Psoas muscle (tissue), 8 donors: ENCODE data around the gene MEIS1. TPM values are rescaled to one million over a fixed set of nuclear protein-coding genes. Genes with fewer than 3 reads are reported as not detected.

ENCODE experiments used
- ATAC-seq, 4 donors: fragments of 200-7000 bp; cut with Tn5 transposase; one replicate each; pipeline ENCODE4 v1.9.1; 2020; ENCODE audit warnings: moderate library complexity in 3 of 4, mild to moderate bottlenecking in 2 of 4
- DNase-seq, 2 donors: peaks; one replicate each; pipeline ENCODE4 v3.0.0-alpha.2; 2020
- H3K27ac ChIP-seq: fragments of 200-600 bp; one replicate; pipeline ENCODE4 v1.8.0; 2022
- H3K27me3 ChIP-seq, 3 donors: fragments of 200-600 bp in 1 of 3; one replicate each; pipeline versions ENCODE4 v1.6.1 to v1.8.0; 2013 to 2022; ENCODE audit warnings: low read length in 2 of 3, mild to moderate bottlenecking in 2 of 3, moderate library complexity in 1 of 3; ENCODE audit not compliant: insufficient read depth in 3 of 3
- H3K36me3 ChIP-seq, 2 donors: fragments of 200-600 bp in 1 of 2; one replicate each; pipeline versions ENCODE4 v1.6.1 to v1.8.0; 2013 to 2022; ENCODE audit warnings: low read depth in 1 of 2, mild to moderate bottlenecking in 1 of 2, moderate library complexity in 1 of 2; ENCODE audit not compliant: insufficient read depth in 1 of 2
- H3K4me1 ChIP-seq: fragments of 200-600 bp; one replicate; pipeline ENCODE4 v1.8.0; 2022
- H3K4me3 ChIP-seq: fragments of 200-600 bp; one replicate; pipeline ENCODE4 v1.8.0; 2022; ENCODE audit warnings: mild to moderate bottlenecking
- H3K9me3 ChIP-seq: fragments of 200-600 bp; one replicate; pipeline ENCODE4 v1.8.0; 2022
- CTCF ChIP-seq: fragments of 200-600 bp; IDR thresholded peaks from one replicate; pipeline ENCODE4 v1.8.0; 2022; ENCODE audit warnings: antibody characterized with exemption
- WGBS, 3 donors: extraction: QIAGEN DNeasy Blood & Tissue Kit; methylation state at CpG; one replicate each; pipeline versions ENCODE4 v1.1.6 to v1.1.7; 2013; 5-methylcytosine and 5-hydroxymethylcytosine counted together
- intact Hi-C, 2 donors: fragments of 100-400 bp; cut with DNase I; formaldehyde crosslinking; loops; one replicate each; pipeline versions ENCODE4 v1.11.0 to v1.14.2; 2022
- polyA plus RNA-seq, 3 donors: library from polyadenylated mRNA; stranded (reverse); fragments of 200-250 nt; gene quantifications; one replicate each; pipeline ENCODE4 v1.2.3, GENCODE V29; 2013
- total RNA-seq, 4 donors: library from RNA; stranded (reverse); fragmentation: NEBNext Ultra II Directional in 2 of 4; extraction: Animal tissue kit (Norgen Biotek cat#: 25700) in 2 of 4; gene quantifications; one replicate each; pipeline versions ENCODE4 v1.2.1 to v1.2.4, GENCODE V29; 2021 to 2023
- donor health status: healthy with polysubstance abuse.
- donor health status: DM: no; HTN: no; CAD: no; lungs with moderate emphysema.
- donor health status: Bipolar disorder and iron deficiency.
- donor health status: healthy.
- donor health status: DM: yes; HTN: yes; CAD: no.
- donor health status: DM: no; HTN: no; CAD: no.
- donor health status: DM: no; HTN: no; CAD: no.
- donor health status: DM: yes; HTN: yes; CAD: no.

The MEIS1 gene
- total and polyA plus RNA-seq, 7 donors: 0.77 to 6.8 (median 2.1) TPM

DNA sequence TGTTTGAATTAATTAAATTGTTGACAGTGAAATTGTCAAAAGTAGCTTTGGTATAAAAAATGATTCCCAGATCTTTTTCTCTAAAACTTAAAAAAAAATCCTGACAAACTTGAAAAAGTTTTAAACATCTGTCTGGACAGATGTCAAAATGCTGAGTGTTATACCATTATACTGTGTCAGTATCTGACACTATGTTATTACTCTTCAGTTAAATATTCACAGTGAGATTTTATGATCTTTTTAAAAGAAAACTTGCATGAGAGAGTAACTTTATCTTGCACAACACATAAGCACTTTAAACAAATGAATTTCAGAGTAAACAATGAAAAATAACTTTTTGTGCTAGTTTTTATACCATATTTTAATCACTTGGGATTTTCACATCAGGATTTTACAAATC, 167.4 kb downstream of the MEIS1 start:
- Histone ChIP-seq H3K27me3 (peaks cover 0 to 8% (median 0%) of the 10 kb centered on the region in 3 donors), H3K36me3 (no peaks in the 10 kb centered on the region), H3K27ac (no peak overlapping the region), H3K4me1 (no peaks in the 10 kb centered on the region), H3K4me3 (no peak overlapping the region), H3K9me3 (no peaks in the 10 kb centered on the region)
- TF ChIP-seq CTCF: no peak
- intact Hi-C loops: no loop called here
- ATAC-seq (no peak), DNase-seq (no peak)

DNA sequence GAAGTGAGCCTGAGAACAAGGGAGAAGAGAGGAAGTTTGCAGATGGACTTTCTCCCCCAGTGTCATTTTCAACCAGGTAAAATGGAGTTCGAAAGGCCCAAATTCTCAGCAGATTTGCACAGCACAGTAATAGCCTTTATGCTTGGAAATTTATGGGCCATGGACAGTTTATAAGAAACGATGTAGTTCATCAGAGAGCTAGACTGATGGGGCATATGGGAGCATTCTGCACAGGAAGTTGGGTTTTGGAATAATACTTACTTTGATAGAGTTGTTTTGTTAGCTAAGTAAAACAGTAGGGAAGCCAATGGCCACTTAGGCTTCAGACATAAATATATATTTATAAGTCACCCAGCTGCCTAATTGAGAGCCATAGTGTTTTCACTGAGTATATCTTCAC, 169.4 kb downstream of the MEIS1 start:
- Histone ChIP-seq H3K27me3 (peaks cover 0 to 1% (median 0%) of the 10 kb centered on the region in 3 donors), H3K36me3 (no peaks in the 10 kb centered on the region), H3K4me1 (no peaks in the 10 kb centered on the region), H3K9me3 (no peaks in the 10 kb centered on the region), H3K27ac (no peak overlapping the region), H3K4me3 (no peak overlapping the region)
- ATAC-seq (no peak), DNase-seq (no peak)
- 34 to 44% (median 37%) methylated on average over 2 of the region's 2 CpGs for WGBS, 3 donors
- intact Hi-C loops: no loop called here
- no peak for TF ChIP-seq CTCF

DNA sequence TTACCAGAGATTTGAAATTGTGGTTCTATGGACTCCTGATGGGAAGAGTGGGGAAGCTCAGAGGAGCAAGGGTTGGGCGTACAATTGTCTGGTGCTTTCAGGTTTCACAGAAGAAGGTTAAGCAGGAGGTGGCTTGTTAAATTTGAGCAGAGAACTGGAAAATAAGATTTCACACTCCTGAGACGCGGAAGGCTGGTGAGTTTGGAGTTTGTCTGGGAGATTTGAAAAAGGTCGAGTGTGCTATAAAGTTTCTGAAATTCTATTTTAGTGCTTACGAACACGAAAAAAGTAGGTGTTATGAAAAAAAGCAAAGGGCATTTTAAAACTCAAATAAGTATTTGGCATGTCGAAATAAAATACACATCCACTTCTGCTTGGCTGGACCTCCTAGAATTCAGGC, 170.1 kb downstream of the MEIS1 start:
- ATAC-seq (no peak), DNase-seq (no peak)
- intact Hi-C loops: no loop called here
- no peaks in the 10 kb centered on the region for H3K9me3 ChIP-seq
- no peaks in the 10 kb centered on the region for H3K27me3 ChIP-seq
- no peak overlapping the region for H3K27ac ChIP-seq
- TF ChIP-seq CTCF: no peak
- H3K4me1 ChIP-seq: no peaks in the 10 kb centered on the region
- 64 to 70% (median 67%) methylated on average over 7 of the region's 7 CpGs for WGBS, 3 donors
- H3K36me3 ChIP-seq: no peaks in the 10 kb centered on the region
- H3K4me3 ChIP-seq: no peak overlapping the region

DNA sequence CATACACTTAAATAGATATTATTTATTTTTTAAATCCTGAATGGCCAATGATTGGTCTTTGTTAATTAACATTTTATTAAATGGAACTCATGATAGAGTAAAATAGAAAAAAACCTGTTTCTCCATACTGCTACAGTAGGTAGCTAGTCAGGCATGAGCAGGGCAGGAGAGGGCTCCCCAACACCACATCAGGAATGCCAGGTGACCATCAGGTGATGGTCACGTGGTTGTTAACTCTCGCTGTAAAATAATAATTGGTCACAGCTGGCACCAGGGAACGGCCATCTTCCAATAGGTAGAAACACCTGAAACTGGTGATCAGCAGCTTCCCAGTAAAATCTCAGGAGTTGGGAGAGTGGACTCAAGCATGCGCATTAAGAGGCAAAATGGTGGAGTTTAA, 172.2 kb downstream of the MEIS1 start:
- H3K27ac ChIP-seq: no peak overlapping the region
- no peak for TF ChIP-seq CTCF
- H3K4me3 ChIP-seq: no peak overlapping the region
- no peak for ATAC-seq
- 85 to 89% (median 88%) methylated on average over 4 of the region's 4 CpGs for WGBS, 3 donors
- no peaks in the 10 kb centered on the region for H3K27me3 ChIP-seq
- no peaks in the 10 kb centered on the region for H3K9me3 ChIP-seq
- DNase-seq: no peak
- intact Hi-C loops: no loop called here
- H3K4me1 ChIP-seq: no peaks in the 10 kb centered on the region
- H3K36me3 ChIP-seq: no peaks in the 10 kb centered on the region
